ENCODE data around the gene DPH7.

DNA sequence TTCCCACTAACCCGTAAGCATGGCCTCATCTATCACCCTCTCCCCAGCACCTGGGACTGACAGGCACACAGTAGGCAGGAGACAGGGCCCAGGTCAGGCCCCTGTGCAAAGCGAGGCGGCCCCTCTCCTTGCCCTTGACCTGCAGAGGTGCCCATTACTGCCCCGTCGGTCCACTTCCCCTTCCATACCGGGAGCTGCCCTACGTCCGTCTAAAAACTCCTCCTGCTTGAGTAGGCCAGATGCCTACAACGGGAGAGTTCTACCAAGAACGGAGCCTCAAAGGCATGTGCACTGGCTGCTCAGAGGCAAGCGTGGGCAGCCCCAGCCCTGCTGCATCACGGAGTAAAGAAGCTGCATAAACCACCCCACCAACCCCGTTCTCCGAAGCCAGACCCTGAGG is 4.6 kb upstream of the DPH7 start:
- TF ChIP-seq CTCF (IDR thresholded peaks at IDR 0.05) (no peak), EZH2phosphoT487 (IDR thresholded peaks at IDR 0.05) (no peak)
